Upper lobe of left lung (tissue), 6 donors: ENCODE data around the gene NAA11. TPM values are rescaled to one million over a fixed set of nuclear protein-coding genes. Genes with fewer than 3 reads are reported as not detected.

Experiments used
- ATAC-seq, 2 donors: fragments of 200-7000 bp; cut with Tn5 transposase; one replicate each; pipeline ENCODE4 v1.9.1; 2022; ENCODE audit warnings: mild to moderate bottlenecking in 2 of 2, moderate library complexity in 2 of 2; ENCODE audit not compliant: low FRiP score in 2 of 2
- DNase-seq, 2 donors: peaks; one replicate each; pipeline ENCODE4 v3.0.0-alpha.2; 2019 to 2020
- H3K27ac ChIP-seq, 4 donors: fragments of 200-600 bp; sonication (generic); one replicate each; pipeline ENCODE4 v1.5.1; 2016 to 2019
- H3K27me3 ChIP-seq, 4 donors: fragments of 200-600 bp; sonication (generic); one replicate each; pipeline ENCODE4 v1.5.1; 2017 to 2019
- H3K36me3 ChIP-seq, 4 donors: fragments of 200-600 bp; sonication (generic); one replicate each; pipeline ENCODE4 v1.5.1; 2016 to 2019
- H3K4me1 ChIP-seq, 4 donors: fragments of 200-600 bp; sonication (generic); one replicate each; pipeline ENCODE4 v1.5.1; 2018 to 2019
- H3K4me3 ChIP-seq, 4 donors: fragments of 200-600 bp; sonication (generic); one replicate each; pipeline ENCODE4 v1.5.1; 2017 to 2019; ENCODE audit warnings: mild to moderate bottlenecking in 2 of 4, moderate library complexity in 1 of 4
- H3K9me3 ChIP-seq, 4 donors: fragments of 200-600 bp; sonication (generic); one replicate each; pipeline ENCODE4 v1.5.1; 2018 to 2019
- EP300 ChIP-seq, 4 donors: sonication (generic); formaldehyde crosslinking; IDR thresholded peaks; one replicate each; pipeline ENCODE4 v1.5.1; 2017; ENCODE audit warnings: antibody characterized with exemption in 4 of 4, control low read depth in 2 of 4
- POLR2A ChIP-seq, 4 donors: fragments of 450-650 bp; IDR thresholded peaks; one replicate each; pipeline ENCODE4 v1.5.1; 2016 to 2017; ENCODE audit warnings: antibody characterized with exemption in 4 of 4, mild to moderate bottlenecking in 2 of 4
- POLR2AphosphoS5 ChIP-seq, 2 donors: sonication (generic); formaldehyde crosslinking; IDR thresholded peaks; one replicate each; pipeline ENCODE4 v1.5.1; 2017; ENCODE audit warnings: antibody characterized with exemption in 2 of 2
- WGBS, 2 donors: methylation state at CpG; one replicate each; pipeline ENCODE4 v1.1.5; 2017 to 2018; 5-methylcytosine and 5-hydroxymethylcytosine counted together
- total RNA-seq, 6 donors: library from RNA; depleted of rRNA in 4 of 6; stranded (reverse); fragments of >200 nt in 4 of 6; gene quantifications; one replicate each; pipeline versions ENCODE4 v1.1.0 to v1.2.1, GENCODE V29; 2016 to 2021
- TF ChIP-seq, protein P1 (sequence below), 6 experiments: fragments of 450-650 bp in 4 of 6; fragments of 200-600 bp in 2 of 6; sonication (generic) in 2 of 6; IDR thresholded peaks; one replicate each; pipeline ENCODE4 v1.5.1; 2016 to 2019; ENCODE audit warnings: antibody characterized with exemption in 6 of 6
- donor health status: DM: no; HTN: no; CAD: no; lungs with moderate emphysema.
- donor health status: DM: no; HTN: yes; CAD: no; lungs with severe emphysema.

Gene NAA11
- total RNA-seq, 6 donors from 2014 or later: not detected

DNA sequence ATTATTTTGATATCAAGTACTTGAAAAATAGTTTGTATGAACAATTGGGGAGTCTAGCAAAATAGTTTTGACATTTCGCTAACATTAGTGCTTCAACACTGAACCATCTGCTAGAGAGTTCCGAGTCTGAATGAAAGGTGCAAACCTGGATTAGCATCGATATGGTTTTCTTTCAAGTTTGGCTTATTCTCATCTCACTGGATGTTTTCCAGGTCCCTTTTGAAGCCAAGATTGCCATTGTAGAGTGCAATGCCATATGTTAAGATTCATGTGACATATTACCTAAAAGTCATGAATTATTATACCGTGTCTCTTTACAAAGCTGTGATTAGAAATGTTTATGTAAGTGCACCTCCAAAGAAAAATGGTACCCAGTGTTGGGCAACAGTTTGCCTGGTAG lies 36.8 kb upstream of the NAA11 start:
- TF ChIP-seq, protein P1, sequence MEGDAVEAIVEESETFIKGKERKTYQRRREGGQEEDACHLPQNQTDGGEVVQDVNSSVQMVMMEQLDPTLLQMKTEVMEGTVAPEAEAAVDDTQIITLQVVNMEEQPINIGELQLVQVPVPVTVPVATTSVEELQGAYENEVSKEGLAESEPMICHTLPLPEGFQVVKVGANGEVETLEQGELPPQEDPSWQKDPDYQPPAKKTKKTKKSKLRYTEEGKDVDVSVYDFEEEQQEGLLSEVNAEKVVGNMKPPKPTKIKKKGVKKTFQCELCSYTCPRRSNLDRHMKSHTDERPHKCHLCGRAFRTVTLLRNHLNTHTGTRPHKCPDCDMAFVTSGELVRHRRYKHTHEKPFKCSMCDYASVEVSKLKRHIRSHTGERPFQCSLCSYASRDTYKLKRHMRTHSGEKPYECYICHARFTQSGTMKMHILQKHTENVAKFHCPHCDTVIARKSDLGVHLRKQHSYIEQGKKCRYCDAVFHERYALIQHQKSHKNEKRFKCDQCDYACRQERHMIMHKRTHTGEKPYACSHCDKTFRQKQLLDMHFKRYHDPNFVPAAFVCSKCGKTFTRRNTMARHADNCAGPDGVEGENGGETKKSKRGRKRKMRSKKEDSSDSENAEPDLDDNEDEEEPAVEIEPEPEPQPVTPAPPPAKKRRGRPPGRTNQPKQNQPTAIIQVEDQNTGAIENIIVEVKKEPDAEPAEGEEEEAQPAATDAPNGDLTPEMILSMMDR (IDR thresholded peaks at IDR 0.05): no peak
- TF ChIP-seq EP300 (IDR thresholded peaks at IDR 0.05) (no peak), POLR2AphosphoS5 (IDR thresholded peaks at IDR 0.05) (no peak), POLR2A (IDR thresholded peaks at IDR 0.05) (no peak)
- no peaks in the 10 kb centered on the region for H3K36me3 ChIP-seq
- ATAC-seq (no peak), DNase-seq (no peak)
- no peaks in the 10 kb centered on the region for H3K9me3 ChIP-seq
- no peaks in the 10 kb centered on the region for H3K4me1 ChIP-seq
- H3K27ac ChIP-seq: no peak overlapping the region
- no peaks in the 10 kb centered on the region for H3K27me3 ChIP-seq
- 86 to 89% methylated on average over 4 of the region's 4 CpGs for WGBS, 2 donors
- no peak overlapping the region for H3K4me3 ChIP-seq

DNA sequence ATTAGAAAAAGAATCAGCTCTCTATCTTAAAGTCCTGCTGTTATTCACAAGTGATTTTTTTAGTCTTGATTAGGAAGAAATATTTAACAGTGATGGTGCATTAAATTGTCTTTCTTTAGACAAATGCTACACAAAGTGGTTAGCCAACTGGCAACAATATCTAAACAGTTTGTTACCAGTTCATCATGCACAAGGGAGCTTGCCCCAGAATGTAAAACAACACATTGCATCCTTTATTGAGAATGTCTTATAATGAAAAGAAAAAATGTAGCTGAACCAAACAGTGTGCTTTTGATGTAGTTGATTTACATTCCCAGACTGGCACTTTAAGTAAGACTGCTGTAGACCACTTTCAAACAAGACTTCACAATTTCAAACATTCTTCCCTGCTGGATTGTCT lies 34.1 kb upstream of the NAA11 start:
- Histone ChIP-seq H3K9me3 (no peaks in the 10 kb centered on the region), H3K4me3 (no peak overlapping the region), H3K4me1 (no peaks in the 10 kb centered on the region), H3K27me3 (no peaks in the 10 kb centered on the region), H3K36me3 (no peaks in the 10 kb centered on the region), H3K27ac (no peak overlapping the region)
- TF ChIP-seq POLR2AphosphoS5 (IDR thresholded peaks at IDR 0.05): no peak
- DNase-seq (no peak), ATAC-seq (no peak)

DNA sequence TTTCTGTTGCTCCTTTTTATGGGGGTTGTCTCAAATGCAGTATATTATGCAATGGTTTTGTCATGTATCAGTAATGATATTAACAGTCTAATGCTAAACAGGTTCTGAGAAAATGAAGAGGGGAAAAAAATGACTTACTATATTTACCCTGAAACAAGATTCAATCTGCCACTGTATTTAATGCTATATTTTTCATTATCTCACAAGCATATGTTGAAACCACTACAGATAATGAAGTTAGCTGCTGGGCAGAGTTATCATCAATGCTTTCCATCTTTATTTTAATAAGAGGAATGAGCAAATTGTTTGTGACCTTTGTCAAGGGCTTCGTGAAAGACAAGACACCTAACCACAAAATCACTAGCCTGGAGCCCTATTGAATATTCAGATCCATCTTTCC lies 32.6 kb upstream of the NAA11 start:
- no peaks in the 10 kb centered on the region for H3K9me3 ChIP-seq
- no peak overlapping the region for H3K4me3 ChIP-seq
- no peaks in the 10 kb centered on the region for H3K27me3 ChIP-seq
- no peaks in the 10 kb centered on the region for H3K36me3 ChIP-seq
- DNase-seq: no peak
- no peak overlapping the region for H3K27ac ChIP-seq
- no peaks in the 10 kb centered on the region for H3K4me1 ChIP-seq
- TF ChIP-seq POLR2AphosphoS5 (IDR thresholded peaks at IDR 0.05) (no peak), POLR2A (IDR thresholded peaks at IDR 0.05) (no peak), EP300 (IDR thresholded peaks at IDR 0.05) (no peak)
- TF ChIP-seq, protein P1 (IDR thresholded peaks at IDR 0.05): no peak
- WGBS, 2 donors: 81 to 82% methylated on average over 1 of the region's 1 CpG
- no peak for ATAC-seq

DNA sequence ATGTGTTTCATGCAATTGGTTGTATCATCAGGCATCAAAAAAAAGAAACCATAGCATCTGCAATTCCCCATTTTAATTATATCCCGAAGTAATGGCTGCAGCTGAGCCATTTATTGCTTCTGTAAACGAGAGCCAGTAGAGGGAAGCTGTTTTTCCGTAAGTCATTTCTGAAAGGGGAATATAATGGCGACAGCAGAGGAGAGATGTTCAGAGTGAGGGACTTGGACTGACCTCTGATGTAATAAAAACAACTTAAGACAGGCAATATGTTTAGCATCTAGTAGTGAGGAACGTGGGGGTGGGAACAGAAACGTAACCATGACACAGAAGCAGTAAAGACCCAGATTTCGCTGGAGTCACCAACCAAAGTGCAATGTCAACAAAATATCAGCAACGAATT lies 31.5 kb upstream of the NAA11 start:
- no peak overlapping the region for H3K27ac ChIP-seq
- H3K36me3 ChIP-seq: no peaks in the 10 kb centered on the region
- TF ChIP-seq EP300 (IDR thresholded peaks at IDR 0.05): no peak
- TF ChIP-seq POLR2AphosphoS5 (IDR thresholded peaks at IDR 0.05): no peak
- TF ChIP-seq, protein P1 (IDR thresholded peaks at IDR 0.05): no peak
- H3K9me3 ChIP-seq: no peaks in the 10 kb centered on the region
- H3K4me1 ChIP-seq: no peaks in the 10 kb centered on the region
- H3K4me3 ChIP-seq: no peak overlapping the region
- H3K27me3 ChIP-seq: no peaks in the 10 kb centered on the region
- ATAC-seq: no peak
- DNase-seq: no peak
- WGBS, 2 donors: 77% methylated on average over 8 of the region's 8 CpGs

DNA sequence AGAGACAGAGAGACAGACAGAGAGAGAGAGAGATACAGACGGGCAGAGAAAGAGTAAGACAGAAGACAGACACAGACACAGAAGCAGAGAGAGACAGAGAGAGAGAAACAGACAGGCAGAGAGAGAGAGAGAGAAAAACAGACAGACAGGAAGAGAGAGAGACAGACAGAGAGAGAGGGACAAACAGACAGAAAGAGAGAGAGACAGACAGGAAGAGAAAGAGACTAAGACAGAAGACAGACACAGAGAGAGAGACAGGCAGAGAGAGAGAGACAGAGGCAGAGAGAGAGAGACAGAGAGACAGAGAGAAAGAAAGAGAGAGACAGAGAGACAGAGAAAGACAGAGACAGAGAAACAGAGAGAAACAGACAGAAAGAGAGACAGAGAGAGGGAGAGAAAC lies 27.2 kb upstream of the NAA11 start:
- no peak for DNase-seq
- 34 to 91% methylated on average over 1 of the region's 1 CpG for WGBS, 2 donors
- no peak for ATAC-seq
- Histone ChIP-seq H3K27ac (no peak overlapping the region), H3K36me3 (no peaks in the 10 kb centered on the region), H3K4me3 (no peak overlapping the region), H3K27me3 (no peaks in the 10 kb centered on the region), H3K4me1 (no peaks in the 10 kb centered on the region), H3K9me3 (no peaks in the 10 kb centered on the region)
- TF ChIP-seq POLR2AphosphoS5 (IDR thresholded peaks at IDR 0.05): no peak
- no peak for TF ChIP-seq EP300 (IDR thresholded peaks at IDR 0.05)
- TF ChIP-seq, protein P1 (IDR thresholded peaks at IDR 0.05): no peak
- TF ChIP-seq POLR2A (IDR thresholded peaks at IDR 0.05): no peak
